Neural cell (in vitro differentiated cells): Measurements from ENCODE around the gene RPP14. TPM values are rescaled to one million over a fixed set of nuclear protein-coding genes. Genes with fewer than 3 reads are reported as not detected.
A peak's percentile ranks its signal among the peaks of the same experiment; 100 is the strongest.

Experiments
- H2AFZ ChIP-seq: fragments of 200-600, 300-800 bp; sonication (generic), shearing (Covaris generic); 2 replicates; pipeline ENCODE4 v1.6.0; 2014; ENCODE audit warnings: low read depth, mild to moderate bottlenecking, antibody characterized with exemption, low read length, moderate library complexity
- H3F3A ChIP-seq: fragments of 200-600 bp; shearing (Covaris generic); 2 replicates; pipeline ENCODE4 v1.6.1; 2016; ENCODE audit warnings: mild to moderate bottlenecking, moderate library complexity, mixed read lengths, antibody characterized with exemption, low read length; ENCODE audit not compliant: insufficient read depth, poor library complexity, severe bottlenecking
- H3K27ac ChIP-seq: fragments of 200-600, 300-800 bp; sonication (generic), shearing (Covaris generic); 2 replicates; pipeline ENCODE4 v1.5.1; 2014; ENCODE audit warnings: mild to moderate bottlenecking, low read length, moderate library complexity
- H3K27me3 ChIP-seq: fragments of 300-800, 200-600 bp; sonication (generic), shearing (Covaris generic); 2 replicates; pipeline ENCODE4 v1.6.0; 2014; ENCODE audit warnings: mild to moderate bottlenecking, low read depth, low read length, moderate library complexity; ENCODE audit not compliant: insufficient read depth
- H3K36me3 ChIP-seq: fragments of 300-800, 200-600 bp; sonication (generic), shearing (Covaris generic); 2 replicates; pipeline ENCODE4 v1.5.1; 2014; ENCODE audit warnings: mild to moderate bottlenecking, antibody characterized with exemption, low read length, moderate library complexity; ENCODE audit not compliant: insufficient read depth
- H3K4me2 ChIP-seq: fragments of 300-800, 200-600 bp; sonication (generic), shearing (Covaris generic); 2 replicates; pipeline ENCODE4 v1.6.0; 2014; ENCODE audit warnings: mild to moderate bottlenecking, low read length
- H3K4me3 ChIP-seq: fragments of 300-800, 200-600 bp; sonication (generic), shearing (Covaris generic); 2 replicates; pipeline ENCODE4 v1.5.1; 2014; ENCODE audit warnings: mild to moderate bottlenecking, low read length, moderate library complexity
- H3K79me2 ChIP-seq: fragments of 200-600 bp; shearing (Covaris generic); replicated peaks from 2 replicates; pipeline ENCODE4 v1.6.0; 2014; ENCODE audit warnings: mild to moderate bottlenecking, low read length, moderate library complexity; ENCODE audit not compliant: insufficient read depth
- H3K9ac ChIP-seq: fragments of 300-800, 200-600 bp; sonication (generic), shearing (Covaris generic); 2 replicates; pipeline ENCODE4 v1.6.1; 2016; ENCODE audit warnings: mild to moderate bottlenecking, low read length, mixed read lengths
- H3K9me2 ChIP-seq: fragments of 200-600 bp; shearing (Covaris generic); 2 replicates; pipeline ENCODE4 v1.6.1; 2016; ENCODE audit warnings: mild to moderate bottlenecking, low read length, mixed read lengths; ENCODE audit not compliant: insufficient read depth
- H3K9me3 ChIP-seq: fragments of 200-600, 300-800 bp; sonication (generic), shearing (Covaris generic); 2 replicates; pipeline ENCODE4 v1.6.1; 2016; ENCODE audit warnings: mild to moderate bottlenecking, mixed run types, low read length, moderate library complexity, mixed read lengths
- H4K20me1 ChIP-seq: fragments of 200-600 bp; shearing (Covaris generic); 2 replicates; pipeline ENCODE4 v1.6.1; 2016; ENCODE audit warnings: mild to moderate bottlenecking, mixed run types; ENCODE audit not compliant: insufficient read depth
- EP300 ChIP-seq: fragments of 450-650 bp; conservative IDR thresholded peaks from 2 replicates; pipeline ENCODE4 v1.6.1; 2014; ENCODE audit warnings: antibody characterized with exemption, mild to moderate bottlenecking, moderate library complexity; ENCODE audit not compliant: poor library complexity, severe bottlenecking
- EZH2 ChIP-seq: fragments of 200-600, 300-800 bp; shearing (Covaris generic), sonication (generic); IDR thresholded peaks from 2 replicates; pipeline ENCODE4 v1.6.1; 2014; ENCODE audit warnings: antibody characterized with exemption, low read length, borderline replicate concordance, mild to moderate bottlenecking; ENCODE audit not compliant: insufficient read depth, poor library complexity, severe bottlenecking
- MXI1 ChIP-seq: fragments of 450-650 bp; conservative IDR thresholded peaks from 2 replicates; pipeline ENCODE4 v1.6.1; 2014; ENCODE audit warnings: antibody characterized with exemption, mild to moderate bottlenecking; ENCODE audit not compliant: poor library complexity, severe bottlenecking
- POLR2AphosphoS5 ChIP-seq: IDR thresholded peaks from 2 replicates; pipeline ENCODE4 v1.6.1; 2012
- RAD21 ChIP-seq: fragments of 450-650 bp; conservative IDR thresholded peaks from 2 replicates; pipeline ENCODE4 v1.6.1; 2014; ENCODE audit warnings: antibody characterized with exemption, mild to moderate bottlenecking, moderate library complexity
- REST ChIP-seq: IDR thresholded peaks from 2 replicates; pipeline ENCODE4 v1.6.1; 2012; ENCODE audit warnings: borderline replicate concordance
- SMC3 ChIP-seq: fragments of 450-650 bp; conservative IDR thresholded peaks from 2 replicates; pipeline ENCODE4 v1.6.1; 2014; ENCODE audit warnings: antibody characterized with exemption, mild to moderate bottlenecking, moderate library complexity; ENCODE audit not compliant: poor library complexity
- TAF1 ChIP-seq: IDR thresholded peaks from 2 replicates; pipeline ENCODE4 v1.6.1; 2012; ENCODE audit warnings: low read depth
- polyA minus RNA-seq: library from RNA; depleted of rRNA, polyadenylated mRNA; stranded (reverse); fragments of >200 nt; gene quantifications from 2 replicates; pipeline ENCODE4 v1.2.3, GENCODE V29; 2014
- polyA plus RNA-seq: library from polyadenylated mRNA; depleted of rRNA; stranded (reverse); fragments of >200 nt; gene quantifications from 2 replicates; pipeline ENCODE4 v1.2.3, GENCODE V29; 2014
- TF ChIP-seq, protein P1 (sequence below): fragments of 450-650 bp; IDR thresholded peaks from 2 replicates; pipeline ENCODE4 v1.5.1; 2014; ENCODE audit warnings: antibody characterized with exemption, mild to moderate bottlenecking, moderate library complexity; ENCODE audit not compliant: poor library complexity, severe bottlenecking

RPP14 gene
- polyA plus RNA-seq (12.8 and 13.0 TPM in 2 replicates), polyA minus RNA-seq (19.0 and 20.9 TPM in 2 replicates)

GRCh38 chr3:58305882-58306711 lies at the start of gene RPP14, which contains the start of gene HTD2:
TSS of gene RPP14 (plus strand) at chr3:58306245. CDS start at chr3:58310330, 4,085 bp downstream.
TSS of gene HTD2 (plus strand) at chr3:58306520. CDS start at chr3:58317614, 11,094 bp downstream.
- H3K4me3 ChIP-seq: peak within 1 kb of the TSS; percentile 86
- H3K27me3 ChIP-seq: no peaks in the 10 kb centered on the region
- H3K4me2 ChIP-seq: peak within 1 kb of the TSS; percentile 27
- H3K9me3 ChIP-seq: no peaks in the 10 kb centered on the region
- H3K9me2 ChIP-seq: no peaks in the 10 kb centered on the region
- peak within 1 kb of the TSS; percentile 94 for H3K9ac ChIP-seq
- TF ChIP-seq EZH2: no peak
- peak; percentile 77 for TF ChIP-seq EP300
- peak; percentile 81 for TF ChIP-seq SMC3
- TF ChIP-seq POLR2AphosphoS5: peak; percentile 94
- TF ChIP-seq, protein P1, sequence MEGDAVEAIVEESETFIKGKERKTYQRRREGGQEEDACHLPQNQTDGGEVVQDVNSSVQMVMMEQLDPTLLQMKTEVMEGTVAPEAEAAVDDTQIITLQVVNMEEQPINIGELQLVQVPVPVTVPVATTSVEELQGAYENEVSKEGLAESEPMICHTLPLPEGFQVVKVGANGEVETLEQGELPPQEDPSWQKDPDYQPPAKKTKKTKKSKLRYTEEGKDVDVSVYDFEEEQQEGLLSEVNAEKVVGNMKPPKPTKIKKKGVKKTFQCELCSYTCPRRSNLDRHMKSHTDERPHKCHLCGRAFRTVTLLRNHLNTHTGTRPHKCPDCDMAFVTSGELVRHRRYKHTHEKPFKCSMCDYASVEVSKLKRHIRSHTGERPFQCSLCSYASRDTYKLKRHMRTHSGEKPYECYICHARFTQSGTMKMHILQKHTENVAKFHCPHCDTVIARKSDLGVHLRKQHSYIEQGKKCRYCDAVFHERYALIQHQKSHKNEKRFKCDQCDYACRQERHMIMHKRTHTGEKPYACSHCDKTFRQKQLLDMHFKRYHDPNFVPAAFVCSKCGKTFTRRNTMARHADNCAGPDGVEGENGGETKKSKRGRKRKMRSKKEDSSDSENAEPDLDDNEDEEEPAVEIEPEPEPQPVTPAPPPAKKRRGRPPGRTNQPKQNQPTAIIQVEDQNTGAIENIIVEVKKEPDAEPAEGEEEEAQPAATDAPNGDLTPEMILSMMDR: peak; percentile 99
- TF ChIP-seq RAD21: peak; percentile 69
- no peak for TF ChIP-seq MXI1
- peak; percentile 85 for TF ChIP-seq REST
- TF ChIP-seq TAF1: peak; percentile 58
- peaks cover 3% of the 10 kb centered on the region for H3K36me3 ChIP-seq
- no peaks in the 10 kb centered on the region for H3F3A ChIP-seq
- peak within 1 kb of the TSS; percentile 92 for H2AFZ ChIP-seq
- peak within 1 kb of the TSS; percentile 99 for H3K27ac ChIP-seq
- no peaks in the 10 kb centered on the region for H4K20me1 ChIP-seq
- peaks cover 30% of the 10 kb centered on the region for H3K79me2 ChIP-seq

DNA sequence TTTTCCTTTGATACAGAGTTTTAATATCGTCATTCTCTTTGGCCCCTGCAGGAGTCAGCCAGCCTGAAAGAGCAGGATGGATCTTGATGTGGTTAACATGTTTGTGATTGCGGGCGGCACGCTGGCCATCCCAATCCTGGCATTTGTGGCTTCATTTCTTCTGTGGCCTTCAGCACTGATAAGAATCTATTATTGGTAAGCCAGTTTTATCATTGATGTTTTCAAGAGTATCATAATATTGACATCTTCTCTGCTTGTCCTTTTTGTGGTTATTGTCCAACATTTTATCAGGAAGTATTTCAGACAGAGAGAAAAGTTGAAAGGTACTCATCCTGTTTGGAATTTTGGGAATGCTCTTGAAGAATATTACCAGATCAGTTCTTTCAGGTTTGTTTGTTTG lies 49.5 kb upstream of the RPP14 start:
- Histone ChIP-seq H3K79me2 (no peaks in the 10 kb centered on the region), H3K36me3 (no peaks in the 10 kb centered on the region), H3K4me3 (no peak overlapping the region), H3K27ac (no peak overlapping the region), H3K9me3 (no peaks in the 10 kb centered on the region), H2AFZ (no peak overlapping the region), H3K27me3 (no peaks in the 10 kb centered on the region), H3K4me2 (no peak overlapping the region), H4K20me1 (no peaks in the 10 kb centered on the region), H3F3A (no peaks in the 10 kb centered on the region), H3K9ac (no peak overlapping the region), H3K9me2 (no peaks in the 10 kb centered on the region)
- TF ChIP-seq MXI1 (no peak), EP300 (no peak), RAD21 (no peak), EZH2 (no peak), SMC3 (no peak), TAF1 (no peak), REST (no peak), POLR2AphosphoS5 (no peak)
- TF ChIP-seq, protein P1: no peak
